ENCODE measurements around the gene CCNYL1.

DNA sequence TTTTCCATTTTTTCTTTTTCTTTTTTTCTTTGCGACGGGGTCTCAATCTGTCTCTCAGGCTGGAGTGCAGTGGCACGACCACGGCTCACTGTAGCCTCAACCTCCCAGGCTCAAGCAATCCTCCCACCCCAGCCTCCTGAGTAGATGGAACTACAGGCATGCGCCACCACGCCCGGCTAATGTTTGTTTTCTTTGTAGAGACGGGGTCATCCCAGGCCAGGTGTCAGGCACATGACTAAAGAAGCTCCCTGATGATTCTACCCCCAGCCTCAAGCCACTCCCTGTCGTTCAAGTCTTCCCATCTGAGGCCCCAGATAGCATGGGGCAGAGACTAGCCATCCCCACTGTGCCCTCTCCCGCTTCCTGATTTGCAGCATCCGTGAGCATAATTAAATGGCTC is 68.1 kb downstream of the CCNYL1 start:
- TF ChIP-seq, protein P1, sequence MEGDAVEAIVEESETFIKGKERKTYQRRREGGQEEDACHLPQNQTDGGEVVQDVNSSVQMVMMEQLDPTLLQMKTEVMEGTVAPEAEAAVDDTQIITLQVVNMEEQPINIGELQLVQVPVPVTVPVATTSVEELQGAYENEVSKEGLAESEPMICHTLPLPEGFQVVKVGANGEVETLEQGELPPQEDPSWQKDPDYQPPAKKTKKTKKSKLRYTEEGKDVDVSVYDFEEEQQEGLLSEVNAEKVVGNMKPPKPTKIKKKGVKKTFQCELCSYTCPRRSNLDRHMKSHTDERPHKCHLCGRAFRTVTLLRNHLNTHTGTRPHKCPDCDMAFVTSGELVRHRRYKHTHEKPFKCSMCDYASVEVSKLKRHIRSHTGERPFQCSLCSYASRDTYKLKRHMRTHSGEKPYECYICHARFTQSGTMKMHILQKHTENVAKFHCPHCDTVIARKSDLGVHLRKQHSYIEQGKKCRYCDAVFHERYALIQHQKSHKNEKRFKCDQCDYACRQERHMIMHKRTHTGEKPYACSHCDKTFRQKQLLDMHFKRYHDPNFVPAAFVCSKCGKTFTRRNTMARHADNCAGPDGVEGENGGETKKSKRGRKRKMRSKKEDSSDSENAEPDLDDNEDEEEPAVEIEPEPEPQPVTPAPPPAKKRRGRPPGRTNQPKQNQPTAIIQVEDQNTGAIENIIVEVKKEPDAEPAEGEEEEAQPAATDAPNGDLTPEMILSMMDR (IDR thresholded peaks at IDR 0.05), result no peak
- no peak for TF ChIP-seq POLR2A (IDR thresholded peaks at IDR 0.05)

Data from thyroid gland (tissue), 4 donors.